BLaER1 treated with 17β-estradiol and CSF1 and Interleukin-3, amounts not matched to agents 10 nM and 100 nM (cell line): ENCODE data around the gene TRAF5.
"Not testable (repeated sequence)": the region's sequence is repeated elsewhere in the genome, so short reads cannot be mapped to it uniquely, and the experiment has no call there.

Experiments
- H3K27ac ChIP-seq, 11 experiments: shearing (Covaris generic); formaldehyde crosslinking; 2 replicates each; pipeline ENCODE4 v1.8.1; 2022
- H3K27me3 ChIP-seq, 11 experiments: shearing (Covaris generic); formaldehyde crosslinking; 2 replicates each; pipeline ENCODE4 v1.8.1; 2022
- H3K36me3 ChIP-seq, 11 experiments: shearing (Covaris generic); formaldehyde crosslinking; 2 replicates each; pipeline ENCODE4 v1.8.1; 2022
- H3K4me1 ChIP-seq, 10 experiments: shearing (Covaris generic); formaldehyde crosslinking; 2 replicates each; pipeline ENCODE4 v1.8.1; 2022
- H3K4me2 ChIP-seq, 11 experiments: shearing (Covaris generic); formaldehyde crosslinking; 2 replicates each; pipeline ENCODE4 v1.8.1; 2022
- H3K4me3 ChIP-seq, 10 experiments: shearing (Covaris generic); formaldehyde crosslinking; 2 replicates each; pipeline ENCODE4 v1.8.1; 2022
- H3K9ac ChIP-seq, 11 experiments: shearing (Covaris generic); formaldehyde crosslinking; 2 replicates each; pipeline ENCODE4 v1.8.1; 2022
- H3K9me3 ChIP-seq, 11 experiments: shearing (Covaris generic); formaldehyde crosslinking; replicated peaks in 1 of 11; 2 replicates each; pipeline ENCODE4 v1.8.1; 2022
- H4K20me1 ChIP-seq, 11 experiments: shearing (Covaris generic); formaldehyde crosslinking; 2 replicates each; pipeline ENCODE4 v1.8.1; 2022
- Cebpa-rat ChIP-seq, 11 experiments: shearing (Covaris generic); IDR thresholded peaks; 2 replicates each; pipeline ENCODE4 v1.8.1; 2022

Gene TRAF5

DNA sequence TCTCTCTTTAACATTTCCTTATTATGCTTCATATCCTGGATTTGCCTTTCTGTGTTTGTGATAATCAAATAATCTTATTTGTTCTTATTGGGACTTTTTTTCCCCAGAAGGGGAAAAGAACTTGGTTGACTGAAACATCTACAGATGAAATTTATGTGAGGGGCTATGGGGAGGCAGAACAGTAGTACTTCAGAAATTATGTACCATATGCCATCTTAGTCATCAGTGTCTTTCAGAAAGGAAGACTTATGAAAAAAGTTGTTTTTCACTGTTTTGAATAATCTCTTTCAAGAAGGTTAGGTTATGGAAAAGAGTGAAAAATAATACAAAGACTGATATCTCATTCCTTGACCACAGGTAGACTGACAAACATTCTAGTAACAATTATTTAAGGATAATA lies 30.2 kb upstream of the TRAF5 start:
- Histone ChIP-seq H3K4me2 (no peak overlapping the region), H3K36me3 (peaks cover 82 to 100% (median 95%) of the 10 kb centered on the region in 11 experiments), H3K27ac (no peak overlapping the region)

DNA sequence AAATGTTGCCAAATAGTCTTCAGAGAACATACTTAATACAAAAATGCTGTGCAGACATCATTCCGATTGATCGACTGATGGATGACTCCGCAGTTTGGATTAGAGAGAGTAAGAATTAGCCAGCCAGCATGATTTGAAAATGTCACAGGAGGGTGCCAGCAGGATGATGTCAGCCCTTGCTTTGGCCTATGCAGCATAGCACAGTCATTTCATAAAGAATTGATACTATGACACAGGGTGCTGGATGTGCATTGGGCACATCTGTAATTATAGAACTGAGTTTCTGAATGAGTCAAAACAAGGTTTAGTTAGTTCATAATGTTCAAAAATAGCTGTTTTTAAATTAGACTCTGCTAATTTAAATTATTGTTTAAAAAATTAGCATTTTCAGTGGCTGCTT lies 21.6 kb upstream of the TRAF5 start:
- no peak overlapping the region for H3K27ac ChIP-seq
- H4K20me1 ChIP-seq, result peaks cover 0 to 44% (median 0%) of the 10 kb centered on the region in 11 experiments; a peak in 3 of 22 replicates
- peaks cover 45 to 95% (median 69%) of the 10 kb centered on the region in 11 experiments for H3K36me3 ChIP-seq
- H3K4me2 ChIP-seq, result no peak overlapping the region
- H3K4me1 ChIP-seq, result peaks cover 0 to 8% (median 3%) of the 10 kb centered on the region in 10 experiments; a peak in 8 of 20 replicates
- no peak overlapping the region for H3K4me3 ChIP-seq
- H3K9ac ChIP-seq, result no peak overlapping the region
- no peaks in the 10 kb centered on the region for H3K9me3 ChIP-seq
- TF ChIP-seq Cebpa-rat (IDR thresholded peaks at IDR 0.05), result no peak
- H3K27me3 ChIP-seq, result no peaks in the 10 kb centered on the region

More for the DNA sequence above, 30.2 kb upstream of the TRAF5 start:
- H4K20me1 ChIP-seq, result peaks cover 0 to 41% (median 0%) of the 10 kb centered on the region in 11 experiments; a peak in 6 of 22 replicates
- H3K9ac ChIP-seq, result no peak overlapping the region
- H3K4me3 ChIP-seq, result no peak overlapping the region
- TF ChIP-seq Cebpa-rat (IDR thresholded peaks at IDR 0.05), result no peak
- H3K9me3 ChIP-seq, result no peaks in the 10 kb centered on the region
- H3K4me1 ChIP-seq, result no peaks in the 10 kb centered on the region
- H3K27me3 ChIP-seq, result no peaks in the 10 kb centered on the region

DNA sequence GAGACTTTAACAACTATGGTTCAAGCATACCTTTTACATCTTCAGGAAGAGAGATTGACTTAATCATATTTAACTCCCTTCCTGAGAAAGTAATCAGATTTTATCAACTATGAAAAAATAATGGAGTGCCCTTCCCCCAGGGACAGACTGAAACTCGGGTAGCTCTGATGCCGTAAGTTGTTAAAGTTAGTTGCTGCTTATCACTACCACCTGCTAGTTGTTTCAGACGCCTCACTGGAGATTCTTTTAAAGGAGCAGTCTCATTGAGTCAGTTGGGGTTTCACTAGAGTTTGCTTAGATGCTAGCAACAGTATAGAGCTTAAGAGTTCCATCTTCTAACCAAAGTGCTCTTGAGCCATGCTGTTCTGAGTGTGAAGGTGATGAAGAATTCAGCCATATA lies 17.0 kb upstream of the TRAF5 start:
- H3K27me3 ChIP-seq, result no peaks in the 10 kb centered on the region
- no peaks in the 10 kb centered on the region for H3K9me3 ChIP-seq
- H3K4me2 ChIP-seq, result 0 out of 22 replicates have a peak overlapping the region, but pooled peaks of 3 of the 11 experiments have one; percentile 1 to 21 (median 3)
- no peak overlapping the region for H3K4me3 ChIP-seq
- H3K4me1 ChIP-seq, result peaks cover 0 to 10% (median 3%) of the 10 kb centered on the region in 10 experiments; a peak in 8 of 20 replicates
- H3K27ac ChIP-seq, result no peak overlapping the region
- H4K20me1 ChIP-seq, result peaks cover 0 to 15% (median 0%) of the 10 kb centered on the region in 11 experiments; a peak in 4 of 22 replicates
- no peak overlapping the region for H3K9ac ChIP-seq
- H3K36me3 ChIP-seq, result peaks cover 42 to 90% (median 57%) of the 10 kb centered on the region in 11 experiments
- no peak for TF ChIP-seq Cebpa-rat (IDR thresholded peaks at IDR 0.05)

DNA sequence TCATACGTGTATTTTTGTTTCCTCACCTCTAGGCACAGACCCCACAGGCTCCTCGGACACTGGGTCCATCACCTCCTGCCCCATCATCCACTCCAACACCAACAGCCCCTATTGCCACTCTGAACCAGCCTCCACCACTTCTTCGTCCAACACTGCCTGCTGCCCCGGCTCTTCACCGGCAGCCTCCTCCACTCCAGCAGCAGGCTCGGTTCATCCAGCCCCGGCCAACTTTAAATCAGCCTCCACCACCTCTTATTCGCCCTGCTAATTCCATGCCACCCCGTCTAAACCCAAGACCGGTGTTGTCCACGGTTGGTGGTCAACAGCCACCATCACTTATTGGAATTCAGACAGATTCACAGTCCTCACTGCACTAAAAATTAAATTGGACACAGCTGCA lies 13.2 kb upstream of the TRAF5 start:
- Histone ChIP-seq H3K4me2 (no peak overlapping the region), H4K20me1 (no peaks in the 10 kb centered on the region; a peak in 2 of 22 replicates), H3K9ac (no peak overlapping the region), H3K27ac (no peak overlapping the region), H3K27me3 (no peaks in the 10 kb centered on the region), H3K4me3 (no peak overlapping the region), H3K4me1 (peaks cover 0 to 13% (median 3%) of the 10 kb centered on the region in 10 experiments; a peak in 9 of 20 replicates), H3K9me3 (no peaks in the 10 kb centered on the region), H3K36me3 (peaks cover 46 to 83% (median 58%) of the 10 kb centered on the region in 11 experiments)
- TF ChIP-seq Cebpa-rat (IDR thresholded peaks at IDR 0.05), result no peak

DNA sequence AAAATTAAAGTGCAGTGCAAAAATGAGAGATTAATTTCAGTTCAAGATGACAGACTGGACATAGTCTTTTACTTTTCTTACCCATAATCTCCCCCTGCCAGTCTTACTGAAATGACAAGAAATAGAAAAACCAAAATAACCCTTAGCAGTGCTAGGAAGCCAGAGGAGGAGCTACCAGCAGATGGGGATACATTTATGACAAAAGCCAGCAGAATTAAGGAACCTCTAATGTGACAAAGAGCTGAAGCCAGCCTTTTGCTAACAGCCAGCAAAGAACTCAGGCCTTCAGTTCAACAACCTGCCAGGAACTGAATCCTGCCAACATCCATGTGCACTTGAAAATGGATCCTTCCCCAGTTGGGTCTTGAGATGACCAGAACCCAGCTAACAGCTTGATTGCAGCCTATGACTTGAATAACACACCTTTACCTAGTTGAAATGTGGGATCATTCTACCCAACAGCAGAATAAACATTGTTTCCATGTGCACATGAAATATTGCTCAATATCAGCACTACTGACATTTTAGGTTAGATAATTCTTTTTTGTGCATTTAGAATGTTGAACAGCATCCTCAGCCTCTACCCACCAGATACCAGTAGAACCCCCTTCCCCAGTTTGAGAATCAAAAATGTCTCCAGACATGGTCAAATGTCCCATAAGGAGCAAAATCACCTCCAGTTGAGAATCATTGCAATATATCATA lies 7.9 kb upstream of the TRAF5 start:
- no peak overlapping the region for H3K4me3 ChIP-seq
- H3K9me3 ChIP-seq, result no peaks in the 10 kb centered on the region
- no peaks in the 10 kb centered on the region for H3K27me3 ChIP-seq
- no peak overlapping the region for H3K9ac ChIP-seq
- no peak overlapping the region for H3K4me2 ChIP-seq
- no peaks in the 10 kb centered on the region for H4K20me1 ChIP-seq
- peaks cover 18 to 36% (median 27%) of the 10 kb centered on the region in 11 experiments for H3K36me3 ChIP-seq
- TF ChIP-seq Cebpa-rat (IDR thresholded peaks at IDR 0.05), result 0 out of 22 replicates have a peak, but pooled peaks of 1 of the 11 experiments have one; percentile 27
- H3K4me1 ChIP-seq, result peaks cover 0 to 9% (median 0%) of the 10 kb centered on the region in 10 experiments; a peak in 3 of 20 replicates
- no peak overlapping the region for H3K27ac ChIP-seq

DNA sequence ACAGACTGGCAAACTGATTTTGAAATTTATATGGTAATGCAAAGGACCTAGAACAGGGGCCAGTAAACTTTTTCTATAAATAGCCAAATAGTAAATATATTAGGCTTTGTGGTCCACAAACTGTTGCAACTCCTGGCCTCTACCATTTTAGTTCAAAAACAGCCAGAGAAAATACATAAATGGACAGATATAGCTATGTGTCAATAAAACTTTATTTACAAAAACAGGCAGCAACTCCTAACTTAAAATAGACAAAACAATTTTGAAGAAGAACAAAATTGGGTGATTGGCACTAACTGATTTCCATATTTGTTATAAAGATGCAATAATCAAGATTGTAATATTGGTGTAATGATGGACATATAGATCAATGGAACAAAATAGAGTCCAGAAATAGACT lies 6.7 kb upstream of the TRAF5 start:
- Histone ChIP-seq H3K27me3 (no peaks in the 10 kb centered on the region), H3K4me1 (peaks cover 0 to 9% (median 0%) of the 10 kb centered on the region in 10 experiments; a peak in 3 of 20 replicates), H3K36me3 (peaks cover 7 to 24% (median 16%) of the 10 kb centered on the region in 11 experiments; a peak in 19 of 22 replicates), H3K4me2 (no peak overlapping the region), H3K9ac (no peak overlapping the region), H3K9me3 (no peaks in the 10 kb centered on the region), H3K4me3 (no peak overlapping the region), H3K27ac (no peak overlapping the region), H4K20me1 (no peaks in the 10 kb centered on the region)
- TF ChIP-seq Cebpa-rat (IDR thresholded peaks at IDR 0.05), result no peak

DNA sequence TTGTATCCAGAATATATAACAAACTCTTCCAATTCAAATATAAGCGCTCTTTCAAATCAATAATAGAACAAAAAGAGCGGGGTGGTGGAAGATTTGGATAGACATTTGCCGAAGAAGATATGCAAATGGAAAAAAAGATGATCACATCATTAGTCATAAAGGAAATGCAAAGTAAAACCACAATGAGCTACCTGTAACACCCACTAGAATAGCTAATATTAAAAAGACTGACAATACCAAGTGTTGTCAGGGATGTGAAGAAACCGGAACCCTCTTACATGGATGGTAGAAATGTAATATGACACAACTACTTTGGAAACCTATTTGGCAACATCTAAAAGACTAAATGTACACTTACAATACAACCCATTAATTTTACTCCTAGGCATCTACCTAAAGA lies 5.7 kb upstream of the TRAF5 start:
- H3K4me2 ChIP-seq, result no peak overlapping the region
- TF ChIP-seq Cebpa-rat (IDR thresholded peaks at IDR 0.05), result no peak
- H3K9ac ChIP-seq, result no peak overlapping the region
- no peak overlapping the region for H3K4me3 ChIP-seq
- peaks cover 0 to 14% (median 8%) of the 10 kb centered on the region in 11 experiments; a peak in 12 of 22 replicates for H3K36me3 ChIP-seq
- H4K20me1 ChIP-seq, result no peaks in the 10 kb centered on the region
- no peak overlapping the region for H3K27ac ChIP-seq
- peaks cover under 1 to 11% (median 3%) of the 10 kb centered on the region in 10 experiments; a peak in 14 of 20 replicates for H3K4me1 ChIP-seq
- no peaks in the 10 kb centered on the region for H3K27me3 ChIP-seq
- no peaks in the 10 kb centered on the region for H3K9me3 ChIP-seq

DNA sequence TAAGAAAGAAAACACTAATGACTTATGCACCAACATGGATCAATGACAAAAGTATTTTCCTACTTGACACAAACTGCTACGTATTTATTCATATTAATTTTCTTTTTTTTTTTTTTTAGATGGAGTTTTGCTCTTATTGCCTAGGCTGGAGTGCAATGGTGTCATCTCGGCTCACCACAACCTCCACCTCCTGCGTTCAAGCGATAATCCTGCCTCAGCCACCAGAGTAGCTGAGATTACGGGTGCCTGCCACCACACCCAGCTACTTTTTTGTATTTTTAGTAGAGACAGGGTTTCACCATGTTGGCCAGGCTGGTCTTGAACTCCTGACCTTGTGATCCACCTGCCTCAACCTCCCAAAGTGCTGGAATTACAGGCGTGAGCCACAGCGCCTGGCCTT lies 5.0 kb upstream of the TRAF5 start:
- not testable (repeated sequence) for H3K4me2 ChIP-seq, H3K36me3 ChIP-seq, H3K9me3 ChIP-seq, H3K4me3 ChIP-seq, H4K20me1 ChIP-seq, H3K27me3 ChIP-seq, H3K9ac ChIP-seq, H3K27ac ChIP-seq
- peaks cover 4 to 15% (median 8%) of the 10 kb centered on the region in 10 experiments; a peak in 14 of 20 replicates for H3K4me1 ChIP-seq

DNA sequence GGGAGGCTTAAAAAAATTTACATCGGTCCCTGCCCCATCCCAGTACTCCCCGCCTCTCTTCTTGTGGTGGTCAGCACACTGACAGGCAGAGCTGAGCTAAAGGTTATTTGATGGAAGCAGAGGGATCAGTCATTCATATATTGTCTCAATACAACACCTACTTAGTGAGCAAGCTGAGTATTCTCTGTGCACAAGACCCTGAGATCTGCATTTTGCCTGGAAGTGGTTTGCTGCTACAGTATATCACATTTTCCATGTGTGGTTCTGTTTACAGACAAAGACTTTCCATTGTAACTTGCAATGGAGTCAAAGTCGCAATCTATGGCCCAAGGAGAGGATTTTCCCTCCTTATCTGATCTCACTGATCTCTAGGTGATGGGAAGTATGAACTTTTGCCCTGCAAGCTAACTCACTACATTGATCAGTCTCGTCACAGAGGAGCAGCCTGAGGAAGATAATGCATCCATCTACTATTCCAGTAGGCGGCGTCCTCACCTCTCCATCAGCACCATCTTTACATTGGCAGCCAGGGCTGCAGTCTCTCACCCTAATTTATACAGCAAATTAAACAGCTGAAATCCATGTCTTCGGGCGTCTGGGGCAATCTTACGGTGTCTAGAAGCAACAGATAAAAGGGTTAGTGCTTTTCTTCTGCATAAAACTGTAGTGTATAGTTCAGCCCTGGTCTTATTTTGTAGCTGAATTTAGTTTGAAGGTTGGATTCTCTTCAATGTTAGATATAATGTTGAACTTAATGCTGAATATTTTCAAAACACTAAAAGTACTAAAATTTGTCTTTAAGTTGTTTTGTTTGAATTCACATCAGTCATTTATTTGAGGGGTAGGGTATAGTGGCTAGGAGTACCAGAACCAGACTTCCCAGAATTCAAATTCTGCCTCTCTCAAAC lies 3.2 kb upstream of the TRAF5 start:
- H3K4me2 ChIP-seq, result no peak overlapping the region
- peaks cover 16 to 23% (median 21%) of the 10 kb centered on the region in 10 experiments; a peak in 19 of 20 replicates for H3K4me1 ChIP-seq
- no peaks in the 10 kb centered on the region for H3K27me3 ChIP-seq
- no peak overlapping the region for H3K4me3 ChIP-seq
- H4K20me1 ChIP-seq, result peaks cover 0 to 10% (median 5%) of the 10 kb centered on the region in 11 experiments; a peak in 11 of 22 replicates
- H3K9ac ChIP-seq, result no peak overlapping the region
- TF ChIP-seq Cebpa-rat (IDR thresholded peaks at IDR 0.05), result no peak
- no peaks in the 10 kb centered on the region for H3K9me3 ChIP-seq
- H3K27ac ChIP-seq, result no peak overlapping the region
- H3K36me3 ChIP-seq, result no peaks in the 10 kb centered on the region
